HepG2 (cell line): ENCODE measurements around the gene SGCE. TPM values are rescaled to one million over a fixed set of nuclear protein-coding genes. Genes with fewer than 3 reads are reported as not detected.

Experiments
- AGO2 ChIP-seq: fragments of 200-400 bp; formaldehyde crosslinking; optimal IDR thresholded peaks from 2 replicates; pipeline ENCODE3; 2017; ENCODE audit warnings: mild to moderate bottlenecking, low read depth, low read length, moderate library complexity
- RFXAP ChIP-seq: sonication (generic); formaldehyde crosslinking; IDR thresholded peaks from 2 replicates; pipeline ENCODE4 v1.4.0; 2020; ENCODE audit warnings: missing genetic modification reagents, borderline replicate concordance
- SATB2 ChIP-seq: sonication (generic); formaldehyde crosslinking; IDR thresholded peaks from 2 replicates; pipeline ENCODE4 v1.5.0; 2020; ENCODE audit warnings: missing genetic modification reagents
- SMYD3 ChIP-seq: sonication (generic); formaldehyde crosslinking; IDR thresholded peaks from 2 replicates; pipeline ENCODE4 v1.8.1; 2023; ENCODE audit warnings: mild to moderate bottlenecking, missing genetic modification reagents
- SRSF1 ChIP-seq: fragments of 200-400 bp; formaldehyde crosslinking; optimal IDR thresholded peaks from 2 replicates; pipeline ENCODE3; 2017; ENCODE audit warnings: mild to moderate bottlenecking, low read depth, low read length, moderate library complexity
- ZNF30 ChIP-seq: sonication (generic); formaldehyde crosslinking; IDR thresholded peaks from 2 replicates; pipeline ENCODE4 v1.5.0; 2020; ENCODE audit warnings: mild to moderate bottlenecking, missing genetic modification reagents
- ZNF660 ChIP-seq: sonication (generic); formaldehyde crosslinking; IDR thresholded peaks from 2 replicates; pipeline ENCODE4 v1.5.1; 2020; ENCODE audit warnings: mild to moderate bottlenecking, low read depth, missing genetic modification reagents, borderline replicate concordance
- ZNF775 ChIP-seq: sonication (generic); formaldehyde crosslinking; IDR thresholded peaks from 2 replicates; pipeline ENCODE4 v1.4.0; 2020; ENCODE audit warnings: missing genetic modification reagents, mild to moderate bottlenecking, moderate library complexity, borderline replicate concordance
- ZNF839 ChIP-seq: sonication (generic); formaldehyde crosslinking; IDR thresholded peaks from 2 replicates; pipeline ENCODE4 v1.4.0; 2020; ENCODE audit warnings: missing genetic modification reagents, mild to moderate bottlenecking, borderline replicate concordance
- ZSCAN29 ChIP-seq: sonication (generic); formaldehyde crosslinking; conservative IDR thresholded peaks from 2 replicates; pipeline ENCODE4 v1.4.0; 2020; ENCODE audit warnings: mild to moderate bottlenecking, missing genetic modification reagents
- polyA plus RNA-seq, 8 experiments: library from polyadenylated mRNA; depleted of rRNA in 3 of 8; stranded (reverse) in 7 of 8; unstranded in 1 of 8; fragments of >200 nt; fragmentation: Illumina TruSeq in 4 of 8; extraction: Trizol in 4 of 8; gene quantifications; 2 replicates each; pipeline versions ENCODE4 v1.2.1 to v1.2.3, GENCODE V29; 2011 to 2016; ENCODE audit warnings: low read depth in 4 of 8, missing spikeins in 1 of 8, mixed read lengths in 1 of 8; ENCODE audit not compliant: insufficient read depth in 1 of 8
- total RNA-seq, 5 experiments: library from RNA; depleted of rRNA; stranded (reverse); fragments of >200 nt; fragmentation: Illumina TruSeq; extraction: Trizol; gene quantifications; 2 replicates each; pipeline ENCODE4 v1.2.3, GENCODE V29; 2016; ENCODE audit warnings: low read depth in 1 of 5
- TF ChIP-seq, protein P1 (sequence below): IDR thresholded peaks from 2 replicates; pipeline ENCODE4 v1.6.1; 2016; ENCODE audit warnings: missing compliant biosample characterization, missing genetic modification reagents, borderline replicate concordance
- TF ChIP-seq, protein P2 (sequence below): IDR thresholded peaks from 2 replicates; pipeline ENCODE4 v1.6.1; 2016; ENCODE audit warnings: low read depth
- TF ChIP-seq, protein P3 (sequence below): sonication (generic); formaldehyde crosslinking; IDR thresholded peaks from 2 replicates; pipeline ENCODE4 v1.4.0; 2020; ENCODE audit warnings: missing genetic modification reagents
- TF ChIP-seq, protein P4 (sequence below): sonication (generic); formaldehyde crosslinking; IDR thresholded peaks from 2 replicates; pipeline ENCODE4 v1.5.1; 2020; ENCODE audit warnings: missing genetic modification reagents, mild to moderate bottlenecking, borderline replicate concordance
- TF ChIP-seq, protein P5 (sequence below): sonication (generic); formaldehyde crosslinking; IDR thresholded peaks from 2 replicates; pipeline ENCODE4 v1.9.0; 2021; ENCODE audit warnings: missing genetic modification reagents, borderline replicate concordance
- TF ChIP-seq, protein P6 (sequence below): sonication (generic); formaldehyde crosslinking; IDR thresholded peaks from 2 replicates; pipeline ENCODE4 v1.5.0; 2020; ENCODE audit warnings: mild to moderate bottlenecking, missing genetic modification reagents, moderate library complexity
- TF ChIP-seq, protein P7 (sequence below): sonication (generic); formaldehyde crosslinking; IDR thresholded peaks from 2 replicates; pipeline ENCODE4 v1.8.1; 2023; ENCODE audit warnings: missing genetic modification reagents, inconsistent platforms, borderline replicate concordance

Gene SGCE
- total and polyA plus RNA-seq, 2 of the 13 experiments (the other 11 are each of a cell fraction or from before 2014, with no cell fraction given): 52.3 to 71.1 TPM

DNA sequence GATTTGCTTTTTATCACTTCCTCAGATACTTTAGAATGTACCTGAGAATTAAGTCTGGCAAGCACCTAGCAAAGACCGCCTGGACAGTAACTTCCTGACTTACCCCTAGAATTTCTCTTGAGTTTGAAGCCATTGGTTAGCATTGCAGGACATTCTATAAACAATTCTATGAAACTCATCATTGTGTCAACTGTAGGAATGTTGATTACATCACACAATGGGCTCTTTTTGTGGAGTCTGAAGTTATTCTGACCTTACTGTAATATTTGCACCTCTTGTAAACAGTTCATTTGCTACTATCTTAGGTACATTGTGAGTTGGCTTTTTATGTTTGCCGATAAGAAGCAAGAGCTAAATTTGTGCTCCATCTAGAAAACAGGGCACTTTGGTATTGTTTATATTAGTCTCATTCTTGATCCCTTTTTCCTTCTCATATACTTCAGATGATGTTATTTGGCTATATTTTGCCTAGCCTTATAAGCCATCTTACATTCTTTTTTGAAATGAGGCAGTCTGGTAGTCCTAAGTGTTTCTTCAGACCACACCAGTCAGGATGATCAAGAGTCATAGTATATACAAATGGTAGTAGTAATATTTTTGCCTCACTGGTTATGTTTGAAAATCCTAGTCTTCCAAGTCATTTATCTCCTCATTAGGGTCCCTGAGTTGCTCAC lies 94.0 kb downstream of the SGCE start (continued):
- TF ChIP-seq, protein P1, sequence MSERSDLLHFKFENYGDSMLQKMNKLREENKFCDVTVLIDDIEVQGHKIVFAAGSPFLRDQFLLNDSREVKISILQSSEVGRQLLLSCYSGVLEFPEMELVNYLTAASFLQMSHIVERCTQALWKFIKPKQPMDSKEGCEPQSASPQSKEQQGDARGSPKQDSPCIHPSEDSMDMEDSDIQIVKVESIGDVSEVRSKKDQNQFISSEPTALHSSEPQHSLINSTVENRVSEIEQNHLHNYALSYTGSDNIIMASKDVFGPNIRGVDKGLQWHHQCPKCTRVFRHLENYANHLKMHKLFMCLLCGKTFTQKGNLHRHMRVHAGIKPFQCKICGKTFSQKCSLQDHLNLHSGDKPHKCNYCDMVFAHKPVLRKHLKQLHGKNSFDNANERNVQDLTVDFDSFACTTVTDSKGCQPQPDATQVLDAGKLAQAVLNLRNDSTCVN: no peak
- TF ChIP-seq SRSF1 (no peak), ZNF660 (CRISPR knock-in tag) (no peak), SMYD3 (CRISPR knock-in tag) (no peak), ZNF30 (CRISPR knock-in tag) (no peak), AGO2 (no peak), ZNF775 (CRISPR knock-in tag) (no peak), ZSCAN29 (CRISPR knock-in tag) (no peak; the same call in 1 of the 2 replicates), RFXAP (CRISPR knock-in tag) (peak; percentile 41; the same call in 1 of the 2 replicates), SATB2 (CRISPR knock-in tag) (peak; percentile 80; the same call in 1 of the 2 replicates), ZNF839 (CRISPR knock-in tag) (no peak)
- TF ChIP-seq, protein P2, sequence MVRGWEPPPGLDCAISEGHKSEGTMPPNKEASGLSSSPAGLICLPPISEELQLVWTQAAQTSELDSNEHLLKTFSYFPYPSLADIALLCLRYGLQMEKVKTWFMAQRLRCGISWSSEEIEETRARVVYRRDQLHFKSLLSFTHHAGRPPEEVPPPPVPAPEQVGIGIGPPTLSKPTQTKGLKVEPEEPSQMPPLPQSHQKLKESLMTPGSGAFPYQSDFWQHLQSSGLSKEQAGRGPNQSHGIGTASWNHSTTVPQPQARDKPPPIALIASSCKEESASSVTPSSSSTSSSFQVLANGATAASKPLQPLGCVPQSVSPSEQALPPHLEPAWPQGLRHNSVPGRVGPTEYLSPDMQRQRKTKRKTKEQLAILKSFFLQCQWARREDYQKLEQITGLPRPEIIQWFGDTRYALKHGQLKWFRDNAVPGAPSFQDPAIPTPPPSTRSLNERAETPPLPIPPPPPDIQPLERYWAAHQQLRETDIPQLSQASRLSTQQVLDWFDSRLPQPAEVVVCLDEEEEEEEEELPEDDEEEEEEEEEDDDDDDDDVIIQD (CRISPR knock-in tag): peak; percentile 98; the same call in 1 of the 2 replicates
- TF ChIP-seq, protein P3, sequence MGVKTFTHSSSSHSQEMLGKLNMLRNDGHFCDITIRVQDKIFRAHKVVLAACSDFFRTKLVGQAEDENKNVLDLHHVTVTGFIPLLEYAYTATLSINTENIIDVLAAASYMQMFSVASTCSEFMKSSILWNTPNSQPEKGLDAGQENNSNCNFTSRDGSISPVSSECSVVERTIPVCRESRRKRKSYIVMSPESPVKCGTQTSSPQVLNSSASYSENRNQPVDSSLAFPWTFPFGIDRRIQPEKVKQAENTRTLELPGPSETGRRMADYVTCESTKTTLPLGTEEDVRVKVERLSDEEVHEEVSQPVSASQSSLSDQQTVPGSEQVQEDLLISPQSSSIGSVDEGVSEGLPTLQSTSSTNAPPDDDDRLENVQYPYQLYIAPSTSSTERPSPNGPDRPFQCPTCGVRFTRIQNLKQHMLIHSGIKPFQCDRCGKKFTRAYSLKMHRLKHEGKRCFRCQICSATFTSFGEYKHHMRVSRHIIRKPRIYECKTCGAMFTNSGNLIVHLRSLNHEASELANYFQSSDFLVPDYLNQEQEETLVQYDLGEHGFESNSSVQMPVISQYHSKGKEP (CRISPR knock-in tag): no peak
- TF ChIP-seq, protein P4, sequence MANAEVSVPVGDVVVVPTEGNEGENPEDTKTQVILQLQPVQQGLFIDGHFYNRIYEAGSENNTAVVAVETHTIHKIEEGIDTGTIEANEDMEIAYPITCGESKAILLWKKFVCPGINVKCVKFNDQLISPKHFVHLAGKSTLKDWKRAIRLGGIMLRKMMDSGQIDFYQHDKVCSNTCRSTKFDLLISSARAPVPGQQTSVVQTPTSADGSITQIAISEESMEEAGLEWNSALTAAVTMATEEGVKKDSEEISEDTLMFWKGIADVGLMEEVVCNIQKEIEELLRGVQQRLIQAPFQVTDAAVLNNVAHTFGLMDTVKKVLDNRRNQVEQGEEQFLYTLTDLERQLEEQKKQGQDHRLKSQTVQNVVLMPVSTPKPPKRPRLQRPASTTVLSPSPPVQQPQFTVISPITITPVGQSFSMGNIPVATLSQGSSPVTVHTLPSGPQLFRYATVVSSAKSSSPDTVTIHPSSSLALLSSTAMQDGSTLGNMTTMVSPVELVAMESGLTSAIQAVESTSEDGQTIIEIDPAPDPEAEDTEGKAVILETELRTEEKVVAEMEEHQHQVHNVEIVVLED (CRISPR knock-in tag): no peak
- TF ChIP-seq, protein P5, sequence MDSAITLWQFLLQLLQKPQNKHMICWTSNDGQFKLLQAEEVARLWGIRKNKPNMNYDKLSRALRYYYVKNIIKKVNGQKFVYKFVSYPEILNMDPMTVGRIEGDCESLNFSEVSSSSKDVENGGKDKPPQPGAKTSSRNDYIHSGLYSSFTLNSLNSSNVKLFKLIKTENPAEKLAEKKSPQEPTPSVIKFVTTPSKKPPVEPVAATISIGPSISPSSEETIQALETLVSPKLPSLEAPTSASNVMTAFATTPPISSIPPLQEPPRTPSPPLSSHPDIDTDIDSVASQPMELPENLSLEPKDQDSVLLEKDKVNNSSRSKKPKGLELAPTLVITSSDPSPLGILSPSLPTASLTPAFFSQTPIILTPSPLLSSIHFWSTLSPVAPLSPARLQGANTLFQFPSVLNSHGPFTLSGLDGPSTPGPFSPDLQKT: no peak
- TF ChIP-seq, protein P6, sequence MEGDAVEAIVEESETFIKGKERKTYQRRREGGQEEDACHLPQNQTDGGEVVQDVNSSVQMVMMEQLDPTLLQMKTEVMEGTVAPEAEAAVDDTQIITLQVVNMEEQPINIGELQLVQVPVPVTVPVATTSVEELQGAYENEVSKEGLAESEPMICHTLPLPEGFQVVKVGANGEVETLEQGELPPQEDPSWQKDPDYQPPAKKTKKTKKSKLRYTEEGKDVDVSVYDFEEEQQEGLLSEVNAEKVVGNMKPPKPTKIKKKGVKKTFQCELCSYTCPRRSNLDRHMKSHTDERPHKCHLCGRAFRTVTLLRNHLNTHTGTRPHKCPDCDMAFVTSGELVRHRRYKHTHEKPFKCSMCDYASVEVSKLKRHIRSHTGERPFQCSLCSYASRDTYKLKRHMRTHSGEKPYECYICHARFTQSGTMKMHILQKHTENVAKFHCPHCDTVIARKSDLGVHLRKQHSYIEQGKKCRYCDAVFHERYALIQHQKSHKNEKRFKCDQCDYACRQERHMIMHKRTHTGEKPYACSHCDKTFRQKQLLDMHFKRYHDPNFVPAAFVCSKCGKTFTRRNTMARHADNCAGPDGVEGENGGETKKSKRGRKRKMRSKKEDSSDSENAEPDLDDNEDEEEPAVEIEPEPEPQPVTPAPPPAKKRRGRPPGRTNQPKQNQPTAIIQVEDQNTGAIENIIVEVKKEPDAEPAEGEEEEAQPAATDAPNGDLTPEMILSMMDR (CRISPR knock-in tag): no peak
- TF ChIP-seq, protein P7, sequence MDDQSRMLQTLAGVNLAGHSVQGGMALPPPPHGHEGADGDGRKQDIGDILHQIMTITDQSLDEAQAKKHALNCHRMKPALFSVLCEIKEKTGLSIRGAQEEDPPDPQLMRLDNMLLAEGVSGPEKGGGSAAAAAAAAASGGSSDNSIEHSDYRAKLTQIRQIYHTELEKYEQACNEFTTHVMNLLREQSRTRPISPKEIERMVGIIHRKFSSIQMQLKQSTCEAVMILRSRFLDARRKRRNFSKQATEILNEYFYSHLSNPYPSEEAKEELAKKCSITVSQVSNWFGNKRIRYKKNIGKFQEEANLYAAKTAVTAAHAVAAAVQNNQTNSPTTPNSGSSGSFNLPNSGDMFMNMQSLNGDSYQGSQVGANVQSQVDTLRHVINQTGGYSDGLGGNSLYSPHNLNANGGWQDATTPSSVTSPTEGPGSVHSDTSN: no peak
